ENCODE results near the gene F2RL2.
"Not testable (repeated sequence)": the region's sequence is repeated elsewhere in the genome, so short reads cannot be mapped to it uniquely, and the experiment has no call there.

The F2RL2 gene

GRCh38 chr5:76612942-76613341 lies 10.3 kb downstream of the F2RL2 start:
- no peak overlapping the region for H3K4me3 ChIP-seq (ENCODE audit: low read depth, low read length)
- DNase-seq (ENCODE audit: low read depth) = no peak
- TF ChIP-seq CTCF (IDR thresholded peaks at IDR 0.05; ENCODE audit: insufficient read depth, low read depth, low read length, missing control alignments) = no peak

GRCh38 chr5:76610196-76610595 lies 13.0 kb downstream of the F2RL2 start:
- no peak for TF ChIP-seq CTCF (IDR thresholded peaks at IDR 0.05; ENCODE audit: insufficient read depth, low read depth, low read length, missing control alignments)
- DNase-seq (ENCODE audit: low read depth) = no peak
- H3K4me3 ChIP-seq (ENCODE audit: low read depth, low read length) = no peak overlapping the region

- DNase-seq (ENCODE audit: low read depth) = peak; percentile 23
- no peak overlapping the region for H3K4me3 ChIP-seq (ENCODE audit: low read depth, low read length)
- no peak for TF ChIP-seq CTCF (IDR thresholded peaks at IDR 0.05; ENCODE audit: insufficient read depth, low read depth, low read length, missing control alignments)
Observed at GRCh38 chr5:76608833-76609232, 14.4 kb downstream of the F2RL2 start.

GRCh38 chr5:76607353-76607871 lies 15.8 kb downstream of the F2RL2 start:
- no peak overlapping the region for H3K4me3 ChIP-seq (ENCODE audit: low read depth, low read length)
- TF ChIP-seq CTCF (IDR thresholded peaks at IDR 0.05; ENCODE audit: insufficient read depth, low read depth, low read length, missing control alignments) = no peak
- no peak for DNase-seq (ENCODE audit: low read depth)

- no peak for DNase-seq (ENCODE audit: low read depth)
- H3K4me3 ChIP-seq (ENCODE audit: low read depth, low read length) = no peak overlapping the region
- TF ChIP-seq CTCF (IDR thresholded peaks at IDR 0.05; ENCODE audit: insufficient read depth, low read depth, low read length, missing control alignments) = no peak
Observed at GRCh38 chr5:76606701-76607100, 16.5 kb downstream of the F2RL2 start.

- no peak overlapping the region for H3K4me3 ChIP-seq (ENCODE audit: low read depth, low read length)
- TF ChIP-seq CTCF (IDR thresholded peaks at IDR 0.05; ENCODE audit: insufficient read depth, low read depth, low read length, missing control alignments) = no peak
- no peak for DNase-seq (ENCODE audit: low read depth)
Observed at GRCh38 chr5:76604838-76605237, 18.4 kb downstream of the F2RL2 start.

- DNase-seq (ENCODE audit: low read depth); H3K4me3 ChIP-seq (ENCODE audit: low read depth, low read length): not testable (repeated sequence)
Observed at GRCh38 chr5:76603991-76604390, 19.2 kb downstream of the F2RL2 start.

Data from GM12865 (cell line).